ENCODE measurements around the gene CFI. TPM values are rescaled to one million over a fixed set of nuclear protein-coding genes. Genes with fewer than 3 reads are reported as not detected.

The CFI gene
- total RNA-seq, 1 donor from 2014 or later = 61.9 TPM

DNA sequence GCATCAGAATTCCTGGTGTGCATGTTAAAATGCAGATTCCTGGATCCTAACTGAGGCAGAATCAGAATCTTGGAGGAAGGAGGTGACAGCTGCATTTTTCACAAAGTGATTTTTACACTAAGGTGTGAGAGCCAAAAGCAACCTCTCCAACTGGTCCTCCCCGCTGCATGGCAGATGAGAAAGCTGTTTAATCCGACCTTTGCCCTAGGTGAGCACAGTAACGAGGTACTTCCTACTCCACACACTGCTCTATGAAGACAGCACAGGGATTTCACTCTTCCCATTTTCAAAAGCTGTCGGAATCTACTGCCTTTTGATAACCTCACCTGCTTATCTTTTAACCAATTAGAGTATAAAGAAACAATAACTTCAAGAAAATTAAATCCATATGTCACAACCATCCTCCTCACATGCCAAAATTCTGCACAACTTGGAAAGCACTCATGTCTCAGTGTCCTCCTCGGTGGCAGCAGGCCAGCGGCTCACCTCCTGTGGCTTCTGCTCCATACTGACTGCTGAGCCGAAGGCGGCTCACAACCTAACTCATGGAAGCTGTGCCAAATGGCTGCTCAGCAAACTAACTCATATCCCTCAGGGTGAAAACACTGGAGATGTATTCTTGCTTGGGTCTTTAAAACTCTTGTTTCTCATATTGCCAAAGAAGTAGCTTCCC is 102.1 kb downstream of the CFI start:
- no peak for DNase-seq (ENCODE audit: extremely low read depth, low read depth, low spot score)

DNA sequence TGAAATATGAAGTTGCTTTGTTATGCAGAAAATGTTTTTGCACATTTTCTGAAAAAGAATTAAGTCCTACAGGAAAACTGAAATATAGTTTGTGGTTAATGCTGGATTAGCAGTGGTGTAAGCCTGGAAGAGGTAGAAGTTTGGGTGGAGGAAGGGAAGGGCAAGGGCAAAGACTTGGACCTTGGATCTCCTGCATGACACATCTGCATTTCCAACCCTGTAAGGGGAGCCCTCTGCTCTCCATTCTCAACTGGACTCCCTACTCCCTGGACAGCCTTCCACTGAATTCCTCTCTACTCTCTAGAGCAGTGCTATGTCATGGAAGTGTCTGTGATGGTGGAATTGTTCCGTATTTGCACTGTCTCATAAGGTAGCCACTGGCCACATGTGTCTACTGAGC is 103.1 kb downstream of the CFI start:
- no peak for DNase-seq (ENCODE audit: extremely low read depth, low read depth, low spot score)

DNA sequence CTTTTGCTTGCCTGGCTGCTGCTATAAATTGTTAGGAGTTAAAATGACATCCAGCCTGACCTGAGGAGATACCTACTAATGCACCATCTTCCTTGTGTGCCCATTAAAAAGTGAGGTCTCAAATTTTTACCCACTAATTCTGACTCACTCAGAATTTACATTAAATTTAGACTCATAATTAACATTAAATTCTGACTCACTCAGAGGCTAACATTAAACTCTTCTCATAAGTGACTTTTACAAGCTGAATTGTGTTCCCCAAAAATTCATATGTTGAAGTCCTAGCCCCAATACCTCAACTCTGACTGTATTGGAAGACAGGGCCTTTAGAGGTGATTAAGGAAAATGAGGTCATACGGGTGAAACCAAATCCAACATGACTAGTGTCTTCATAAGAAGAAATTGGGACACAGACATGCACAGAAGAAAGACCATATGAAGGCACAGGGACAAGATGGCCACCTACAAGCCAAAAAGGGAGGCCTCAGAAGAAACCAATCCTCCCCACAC is 110.3 kb downstream of the CFI start:
- DNase-seq (ENCODE audit: extremely low read depth, low read depth, low spot score) = no peak

Other genes with a start within 250 kb of the CFI start
- gene MCUB, start 241.8 kb downstream of the CFI start, total RNA-seq = 59.2 and 109 TPM in 2 replicates
- 33.0 and 37.6 TPM in 2 replicates for gene CASP6, start 98.6 kb downstream of the CFI start, total RNA-seq
- gene PLA2G12A, start 71.9 kb downstream of the CFI start, total RNA-seq = 10.3 and 39.8 TPM in 2 replicates
- 12.1 and 13.2 TPM in 2 replicates for gene GAR1, start 13.8 kb upstream of the CFI start, total RNA-seq
- not detected in 2 replicates for gene RRH, start 26.0 kb upstream of the CFI start, total RNA-seq
- 0.15 and 0.18 TPM in 2 replicates for gene LRIT3, start 46.1 kb upstream of the CFI start, total RNA-seq
- 0.10 and 0.41 TPM in 2 replicates for gene EGF, start 110.9 kb upstream of the CFI start, total RNA-seq

Data from glomerular endothelial cell (primary cell).